ENCODE results near the gene PPP2R2C.

Gene PPP2R2C

GRCh38 chr4:6299875-6300274, 172.5 kb downstream of the PPP2R2C start:
- no peaks in the 10 kb centered on the region for H3K27me3 ChIP-seq (ENCODE audit: insufficient read depth, low read length)
- no peaks in the 10 kb centered on the region for H3K4me1 ChIP-seq (ENCODE audit: control insufficient read depth, insufficient read depth, low read length, unreplicated experiment)
- H3K79me2 ChIP-seq (ENCODE audit: control insufficient read depth, insufficient read depth, low read length, unreplicated experiment): no peaks in the 10 kb centered on the region
- no peak overlapping the region for H2AFZ ChIP-seq (ENCODE audit: low read length, unreplicated experiment)
- no peak overlapping the region for H3K27ac ChIP-seq (ENCODE audit: low read depth, low read length)
- H3K4me3 ChIP-seq (ENCODE audit: low read depth, low read length): no peak overlapping the region
- no peaks in the 10 kb centered on the region; the same call in 1 of the 2 replicates for H3K36me3 ChIP-seq (ENCODE audit: insufficient read depth, low read length)

- no peaks in the 10 kb centered on the region; the same call in 1 of the 2 replicates for H3K36me3 ChIP-seq (ENCODE audit: insufficient read depth, low read length)
- no peak overlapping the region for H3K4me3 ChIP-seq (ENCODE audit: low read depth, low read length)
- no peaks in the 10 kb centered on the region for H3K79me2 ChIP-seq (ENCODE audit: control insufficient read depth, insufficient read depth, low read length, unreplicated experiment)
- H3K27ac ChIP-seq (ENCODE audit: low read depth, low read length): no peak overlapping the region
- H3K27me3 ChIP-seq (ENCODE audit: insufficient read depth, low read length): no peaks in the 10 kb centered on the region
- no peak overlapping the region for H2AFZ ChIP-seq (ENCODE audit: low read length, unreplicated experiment)
- no peaks in the 10 kb centered on the region for H3K4me1 ChIP-seq (ENCODE audit: control insufficient read depth, insufficient read depth, low read length, unreplicated experiment)
Observed at GRCh38 chr4:6298852-6299251, 173.6 kb downstream of the PPP2R2C start.

- H3K27me3 ChIP-seq (ENCODE audit: insufficient read depth, low read length): no peaks in the 10 kb centered on the region
- no peaks in the 10 kb centered on the region; the same call in 1 of the 2 replicates for H3K36me3 ChIP-seq (ENCODE audit: insufficient read depth, low read length)
- H3K4me1 ChIP-seq (ENCODE audit: control insufficient read depth, insufficient read depth, low read length, unreplicated experiment): no peaks in the 10 kb centered on the region
- no peak overlapping the region for H3K27ac ChIP-seq (ENCODE audit: low read depth, low read length)
- no peaks in the 10 kb centered on the region for H3K79me2 ChIP-seq (ENCODE audit: control insufficient read depth, insufficient read depth, low read length, unreplicated experiment)
- no peak overlapping the region for H3K4me3 ChIP-seq (ENCODE audit: low read depth, low read length)
- no peak overlapping the region for H2AFZ ChIP-seq (ENCODE audit: low read length, unreplicated experiment)
Observed at GRCh38 chr4:6298035-6298434, 174.4 kb downstream of the PPP2R2C start.

GRCh38 chr4:6297266-6297815, 175.1 kb downstream of the PPP2R2C start:
- H3K36me3 ChIP-seq (ENCODE audit: insufficient read depth, low read length): no peaks in the 10 kb centered on the region; the same call in 1 of the 2 replicates
- H3K27ac ChIP-seq (ENCODE audit: low read depth, low read length): no peak overlapping the region
- no peaks in the 10 kb centered on the region for H3K4me1 ChIP-seq (ENCODE audit: control insufficient read depth, insufficient read depth, low read length, unreplicated experiment)
- no peak overlapping the region for H2AFZ ChIP-seq (ENCODE audit: low read length, unreplicated experiment)
- H3K4me3 ChIP-seq (ENCODE audit: low read depth, low read length): no peak overlapping the region
- no peaks in the 10 kb centered on the region for H3K79me2 ChIP-seq (ENCODE audit: control insufficient read depth, insufficient read depth, low read length, unreplicated experiment)
- no peaks in the 10 kb centered on the region for H3K27me3 ChIP-seq (ENCODE audit: insufficient read depth, low read length)

- Histone ChIP-seq H3K4me1 (ENCODE audit: control insufficient read depth, insufficient read depth, low read length, unreplicated experiment) (no peaks in the 10 kb centered on the region), H3K4me3 (ENCODE audit: low read depth, low read length) (no peak overlapping the region), H2AFZ (ENCODE audit: low read length, unreplicated experiment) (no peak overlapping the region), H3K79me2 (ENCODE audit: control insufficient read depth, insufficient read depth, low read length, unreplicated experiment) (no peaks in the 10 kb centered on the region), H3K36me3 (ENCODE audit: insufficient read depth, low read length) (no peaks in the 10 kb centered on the region), H3K27me3 (ENCODE audit: insufficient read depth, low read length) (no peaks in the 10 kb centered on the region), H3K27ac (ENCODE audit: low read depth, low read length) (no peak overlapping the region)
Observed at GRCh38 chr4:6296026-6296425, 176.4 kb downstream of the PPP2R2C start.

- H2AFZ ChIP-seq (ENCODE audit: low read length, unreplicated experiment): no peak overlapping the region
- no peaks in the 10 kb centered on the region for H3K27me3 ChIP-seq (ENCODE audit: insufficient read depth, low read length)
- H3K79me2 ChIP-seq (ENCODE audit: control insufficient read depth, insufficient read depth, low read length, unreplicated experiment): no peaks in the 10 kb centered on the region
- H3K36me3 ChIP-seq (ENCODE audit: insufficient read depth, low read length): no peaks in the 10 kb centered on the region
- no peaks in the 10 kb centered on the region for H3K4me1 ChIP-seq (ENCODE audit: control insufficient read depth, insufficient read depth, low read length, unreplicated experiment)
- no peak overlapping the region for H3K27ac ChIP-seq (ENCODE audit: low read depth, low read length)
- H3K4me3 ChIP-seq (ENCODE audit: low read depth, low read length): no peak overlapping the region
Observed at GRCh38 chr4:6295495-6295894, 176.9 kb downstream of the PPP2R2C start.

- H3K4me3 ChIP-seq (ENCODE audit: low read depth, low read length): no peak overlapping the region
- no peaks in the 10 kb centered on the region for H3K79me2 ChIP-seq (ENCODE audit: control insufficient read depth, insufficient read depth, low read length, unreplicated experiment)
- no peaks in the 10 kb centered on the region for H3K36me3 ChIP-seq (ENCODE audit: insufficient read depth, low read length)
- H3K27me3 ChIP-seq (ENCODE audit: insufficient read depth, low read length): no peaks in the 10 kb centered on the region
- H3K4me1 ChIP-seq (ENCODE audit: control insufficient read depth, insufficient read depth, low read length, unreplicated experiment): no peaks in the 10 kb centered on the region
- no peak overlapping the region for H3K27ac ChIP-seq (ENCODE audit: low read depth, low read length)
- H2AFZ ChIP-seq (ENCODE audit: low read length, unreplicated experiment): no peak overlapping the region
Observed at GRCh38 chr4:6294705-6295421, 177.6 kb downstream of the PPP2R2C start.

GRCh38 chr4:6293661-6294060, 178.8 kb downstream of the PPP2R2C start:
- no peaks in the 10 kb centered on the region for H3K4me1 ChIP-seq (ENCODE audit: control insufficient read depth, insufficient read depth, low read length, unreplicated experiment)
- no peak overlapping the region for H3K27ac ChIP-seq (ENCODE audit: low read depth, low read length)
- no peaks in the 10 kb centered on the region for H3K27me3 ChIP-seq (ENCODE audit: insufficient read depth, low read length)
- no peaks in the 10 kb centered on the region for H3K36me3 ChIP-seq (ENCODE audit: insufficient read depth, low read length)
- H3K79me2 ChIP-seq (ENCODE audit: control insufficient read depth, insufficient read depth, low read length, unreplicated experiment): no peaks in the 10 kb centered on the region
- H2AFZ ChIP-seq (ENCODE audit: low read length, unreplicated experiment): no peak overlapping the region
- no peak overlapping the region for H3K4me3 ChIP-seq (ENCODE audit: low read depth, low read length)

- Histone ChIP-seq H3K27ac (ENCODE audit: low read depth, low read length) (no peak overlapping the region), H3K79me2 (ENCODE audit: control insufficient read depth, insufficient read depth, low read length, unreplicated experiment) (no peaks in the 10 kb centered on the region), H3K4me3 (ENCODE audit: low read depth, low read length) (no peak overlapping the region), H3K4me1 (ENCODE audit: control insufficient read depth, insufficient read depth, low read length, unreplicated experiment) (no peaks in the 10 kb centered on the region), H3K36me3 (ENCODE audit: insufficient read depth, low read length) (no peaks in the 10 kb centered on the region), H3K27me3 (ENCODE audit: insufficient read depth, low read length) (no peaks in the 10 kb centered on the region), H2AFZ (ENCODE audit: low read length, unreplicated experiment) (no peak overlapping the region)
Observed at GRCh38 chr4:6293097-6293445, 179.3 kb downstream of the PPP2R2C start.

- no peak overlapping the region for H3K27ac ChIP-seq (ENCODE audit: low read depth, low read length)
- H2AFZ ChIP-seq (ENCODE audit: low read length, unreplicated experiment): no peak overlapping the region
- no peaks in the 10 kb centered on the region for H3K36me3 ChIP-seq (ENCODE audit: insufficient read depth, low read length)
- no peaks in the 10 kb centered on the region for H3K27me3 ChIP-seq (ENCODE audit: insufficient read depth, low read length)
- no peak overlapping the region for H3K4me3 ChIP-seq (ENCODE audit: low read depth, low read length)
- no peaks in the 10 kb centered on the region for H3K79me2 ChIP-seq (ENCODE audit: control insufficient read depth, insufficient read depth, low read length, unreplicated experiment)
- H3K4me1 ChIP-seq (ENCODE audit: control insufficient read depth, insufficient read depth, low read length, unreplicated experiment): no peaks in the 10 kb centered on the region
Observed at GRCh38 chr4:6292376-6293096, 179.9 kb downstream of the PPP2R2C start.
